ENCODE measurements around the gene UAP1L1.

UAP1L1 gene

DNA sequence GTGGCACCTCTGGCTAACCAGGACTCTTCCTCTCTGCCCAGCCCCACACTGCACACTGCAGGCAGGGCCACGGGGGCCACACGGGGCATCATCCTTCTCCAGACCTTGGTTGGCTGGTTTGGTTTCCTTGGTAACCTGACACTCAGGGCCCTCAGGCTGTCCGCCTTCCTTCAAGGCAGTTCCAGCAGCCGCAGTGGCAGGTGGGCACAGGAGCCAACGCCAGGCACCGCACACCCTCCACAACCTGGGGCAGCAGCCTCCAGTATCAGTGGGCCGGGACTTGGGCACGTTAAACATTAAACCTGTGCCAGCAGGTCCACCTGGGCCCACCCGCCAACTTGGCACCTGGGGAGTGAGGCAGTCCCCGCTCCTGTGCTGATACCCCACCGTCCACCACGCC is 33.3 kb upstream of the UAP1L1 start:
- no peaks in the 10 kb centered on the region for H3K9me3 ChIP-seq (ENCODE audit: control insufficient read depth in 1 of 2, low read length in 2 of 2)
- peaks cover 0 to 24% of the 10 kb centered on the region in 2 donors for H3K36me3 ChIP-seq (ENCODE audit: control insufficient read depth in 1 of 2, insufficient read depth in 2 of 2, low read length in 2 of 2)
- H3K4me3 ChIP-seq (ENCODE audit: low read depth in 1 of 2, low read length in 2 of 2): peak overlapping the region in 1 of 2 donors; percentile 78
- peaks cover 7% of the 10 kb centered on the region for H3K27me3 ChIP-seq (ENCODE audit: low read depth, low read length)
- H3K27ac ChIP-seq (ENCODE audit: low read length): no peak overlapping the region
- H3K4me1 ChIP-seq (ENCODE audit: control insufficient read depth in 1 of 2, insufficient read depth in 2 of 2, low read length in 2 of 2): peaks cover 4 to 28% of the 10 kb centered on the region in 2 donors

DNA sequence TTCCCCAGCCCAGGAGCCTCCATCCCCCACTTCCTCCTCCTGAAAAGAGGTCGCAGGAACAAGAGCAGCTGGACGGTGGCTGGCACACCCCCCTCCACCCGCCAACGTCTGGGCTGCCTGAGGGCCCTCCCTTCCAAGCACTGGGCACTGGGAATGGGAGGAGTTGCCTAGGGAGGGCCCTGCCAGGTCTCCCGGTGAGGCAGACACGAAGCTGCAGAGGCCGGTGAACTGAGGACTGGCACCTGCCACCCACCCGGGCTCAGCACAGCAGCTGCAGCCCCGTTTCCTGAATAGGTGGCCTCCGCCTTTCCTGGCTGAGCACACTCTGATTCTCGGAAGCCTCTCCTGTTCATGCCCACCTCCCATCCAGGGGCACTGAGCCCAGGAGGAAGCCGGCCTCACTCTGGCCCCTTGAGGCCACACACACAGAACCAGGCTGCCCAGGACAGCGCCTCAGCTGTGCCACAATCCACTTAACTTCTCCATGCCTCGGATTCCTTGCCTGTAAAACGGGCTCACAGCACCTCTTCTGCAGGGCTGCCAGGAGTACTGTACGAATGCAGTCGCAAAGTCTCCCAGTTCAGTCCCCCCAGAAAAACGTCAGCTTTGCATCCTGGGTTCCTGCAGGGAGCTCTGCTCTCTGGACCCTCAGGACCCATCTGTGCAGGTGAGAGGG is 32.7 kb upstream of the UAP1L1 start:
- peak overlapping the region; percentile 61 to 78 for H3K4me3 ChIP-seq (ENCODE audit: low read depth in 1 of 2, low read length in 2 of 2)
- peaks cover 12% of the 10 kb centered on the region for H3K27me3 ChIP-seq (ENCODE audit: low read depth, low read length)
- H3K27ac ChIP-seq (ENCODE audit: low read length): no peak overlapping the region
- H3K4me1 ChIP-seq (ENCODE audit: control insufficient read depth in 1 of 2, insufficient read depth in 2 of 2, low read length in 2 of 2): peaks cover 4 to 33% of the 10 kb centered on the region in 2 donors
- H3K36me3 ChIP-seq (ENCODE audit: control insufficient read depth in 1 of 2, insufficient read depth in 2 of 2, low read length in 2 of 2): peaks cover 0 to 18% of the 10 kb centered on the region in 2 donors
- no peaks in the 10 kb centered on the region for H3K9me3 ChIP-seq (ENCODE audit: control insufficient read depth in 1 of 2, low read length in 2 of 2)

DNA sequence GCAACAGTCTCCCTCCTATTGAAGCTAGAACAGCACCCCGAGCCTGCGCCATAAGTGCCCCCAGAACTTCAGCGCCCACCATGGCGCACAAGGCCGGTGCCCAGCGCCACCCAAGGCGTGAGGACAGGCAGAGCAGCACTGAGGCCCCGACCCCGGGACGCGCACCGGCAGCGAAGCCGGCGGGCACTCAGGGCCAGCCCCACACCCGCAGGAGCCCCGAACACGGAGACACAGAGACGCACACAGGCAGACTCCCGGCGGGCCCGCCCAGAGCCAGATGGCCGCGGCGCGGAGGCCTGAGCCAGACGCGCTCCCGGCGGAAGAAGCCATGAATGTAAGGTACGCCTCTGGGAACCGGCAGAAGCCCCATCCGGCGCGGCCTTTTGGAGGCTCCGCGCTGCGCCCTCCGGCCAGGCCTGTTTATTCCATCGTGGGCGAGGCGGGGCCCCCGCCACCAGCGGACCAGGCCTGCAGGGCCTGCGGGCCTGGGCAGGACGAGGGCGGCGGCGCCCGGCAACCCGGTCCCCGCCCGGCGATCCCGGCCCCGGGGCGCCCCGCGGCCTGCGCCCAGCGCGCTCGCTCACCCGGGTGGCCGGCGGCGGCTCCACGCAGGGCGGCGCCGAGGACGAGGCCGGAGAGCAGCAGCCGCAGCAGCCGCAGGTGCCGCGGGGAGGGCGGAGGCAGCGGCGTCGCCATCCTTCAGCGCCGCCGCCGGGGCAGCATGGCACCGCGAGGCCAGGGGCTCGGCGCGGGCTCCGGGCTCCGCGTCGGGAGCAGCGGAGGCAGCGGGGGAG is 31.8 kb upstream of the UAP1L1 start:
- H3K4me1 ChIP-seq (ENCODE audit: control insufficient read depth in 1 of 2, insufficient read depth in 2 of 2, low read length in 2 of 2): peaks cover 4 to 36% of the 10 kb centered on the region in 2 donors
- H3K4me3 ChIP-seq (ENCODE audit: low read depth in 1 of 2, low read length in 2 of 2): peak overlapping the region; percentile 61 to 78
- H3K27me3 ChIP-seq (ENCODE audit: low read depth, low read length): peaks cover 18% of the 10 kb centered on the region
- no peaks in the 10 kb centered on the region for H3K9me3 ChIP-seq (ENCODE audit: control insufficient read depth in 1 of 2, low read length in 2 of 2)
- peaks cover 0 to 11% of the 10 kb centered on the region in 2 donors for H3K36me3 ChIP-seq (ENCODE audit: control insufficient read depth in 1 of 2, insufficient read depth in 2 of 2, low read length in 2 of 2)
- no peak overlapping the region for H3K27ac ChIP-seq (ENCODE audit: low read length)

DNA sequence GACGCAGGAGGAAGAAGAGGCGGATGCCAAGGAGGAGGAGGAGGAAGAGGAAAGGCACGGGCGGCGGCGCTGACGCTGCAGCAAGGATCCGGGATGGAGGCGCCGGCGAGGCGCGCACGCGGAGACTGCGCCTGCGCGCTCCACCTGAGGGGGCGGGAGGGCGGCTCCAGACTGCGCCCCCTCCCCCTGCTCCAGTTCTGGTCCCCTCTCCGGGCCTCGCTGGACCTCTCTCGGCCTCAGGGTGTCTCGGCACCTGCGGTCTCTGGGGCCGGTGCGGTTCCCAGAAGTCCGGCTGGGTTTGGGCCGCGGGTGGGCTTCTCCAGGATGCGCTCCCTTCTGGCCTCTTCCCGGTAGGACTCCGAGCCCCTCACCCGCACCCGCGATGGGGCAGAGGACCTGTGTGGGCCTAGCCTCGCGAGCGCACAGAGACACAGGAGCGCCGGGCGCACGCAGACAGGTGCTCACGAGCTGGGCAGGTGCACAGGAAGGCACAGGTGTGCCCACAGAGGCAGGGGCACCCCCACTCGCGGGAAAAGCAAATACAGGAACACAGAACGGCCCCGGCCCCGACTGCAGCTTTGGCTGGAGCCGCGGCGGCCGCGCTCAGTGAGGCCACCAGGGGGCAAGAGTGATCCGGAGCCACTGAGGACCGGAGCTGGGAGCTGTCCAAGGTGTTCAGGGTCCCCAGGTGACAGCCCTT is 31.1 kb upstream of the UAP1L1 start, which contains the start of gene NPDC1:
NPDC1 (minus strand) TSS at position 90 of the 700 bp plus-strand sequence. CDS start 188 bp downstream, outside the sequence.
- Histone ChIP-seq H3K4me1 (ENCODE audit: control insufficient read depth in 1 of 2, insufficient read depth in 2 of 2, low read length in 2 of 2) (peaks cover 4 to 36% of the 10 kb centered on the region in 2 donors), H3K36me3 (ENCODE audit: control insufficient read depth in 1 of 2, insufficient read depth in 2 of 2, low read length in 2 of 2) (peaks cover 0 to 4% of the 10 kb centered on the region in 2 donors), H3K9me3 (ENCODE audit: control insufficient read depth in 1 of 2, low read length in 2 of 2) (no peaks in the 10 kb centered on the region), H3K27me3 (ENCODE audit: low read depth, low read length) (peaks cover 18% of the 10 kb centered on the region), H3K27ac (ENCODE audit: low read length) (no peak within 1 kb of the TSS), H3K4me3 (ENCODE audit: low read depth in 1 of 2, low read length in 2 of 2) (peak within 1 kb of the TSS; percentile 61 to 78)

DNA sequence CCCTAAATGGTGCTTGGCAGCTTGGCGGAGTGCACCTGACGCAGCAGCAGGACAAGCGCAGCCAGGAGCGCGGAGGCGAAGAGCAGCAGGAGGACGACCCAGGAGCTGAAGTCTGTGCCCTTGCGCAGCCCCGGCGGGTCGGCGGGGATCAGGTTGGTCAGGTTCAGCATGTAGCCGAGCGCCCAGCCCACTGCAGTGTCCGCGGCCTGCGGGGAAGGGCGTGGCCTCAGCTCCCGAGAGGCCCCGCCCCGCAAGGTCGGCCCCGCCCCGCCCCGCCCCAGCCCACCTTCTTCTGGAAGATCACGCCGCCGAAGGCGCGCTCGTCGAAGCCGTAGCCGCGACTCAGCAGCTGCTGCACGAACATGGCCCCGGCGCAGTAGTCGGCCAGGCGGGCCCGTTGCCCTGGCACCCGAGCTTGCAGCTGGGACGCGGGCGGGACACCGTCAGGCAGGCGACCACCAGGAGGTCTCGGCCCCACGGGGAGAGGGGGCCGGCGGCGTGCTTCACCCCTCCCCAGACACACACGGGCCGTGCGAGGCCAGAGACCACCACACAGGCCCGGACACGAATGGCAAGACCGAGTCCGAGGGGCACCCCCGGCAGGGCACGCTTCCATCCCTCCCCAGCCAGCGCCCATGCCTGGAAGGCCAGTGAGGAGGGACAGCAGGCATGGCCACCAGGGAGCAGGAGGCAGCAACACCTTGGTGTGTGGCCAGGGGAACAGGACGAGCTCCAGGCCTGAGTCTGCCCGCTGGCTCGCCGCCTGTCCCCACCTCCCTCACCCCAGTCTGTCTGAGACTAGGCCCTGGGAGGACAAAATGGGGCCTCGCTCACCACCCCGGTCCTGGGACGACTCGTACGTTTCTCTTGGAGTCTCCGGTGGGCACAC is 28.4 kb upstream of the UAP1L1 start:
- H3K9me3 ChIP-seq (ENCODE audit: control insufficient read depth in 1 of 2, low read length in 2 of 2): no peaks in the 10 kb centered on the region
- H3K4me1 ChIP-seq (ENCODE audit: control insufficient read depth in 1 of 2, insufficient read depth in 2 of 2, low read length in 2 of 2): peaks cover 4 to 41% of the 10 kb centered on the region in 2 donors
- no peak overlapping the region for H3K27ac ChIP-seq (ENCODE audit: low read length)
- no peaks in the 10 kb centered on the region for H3K36me3 ChIP-seq (ENCODE audit: control insufficient read depth in 1 of 2, insufficient read depth in 2 of 2, low read length in 2 of 2)
- H3K27me3 ChIP-seq (ENCODE audit: low read depth, low read length): peaks cover 29% of the 10 kb centered on the region
- H3K4me3 ChIP-seq (ENCODE audit: low read depth in 1 of 2, low read length in 2 of 2): no peak overlapping the region

DNA sequence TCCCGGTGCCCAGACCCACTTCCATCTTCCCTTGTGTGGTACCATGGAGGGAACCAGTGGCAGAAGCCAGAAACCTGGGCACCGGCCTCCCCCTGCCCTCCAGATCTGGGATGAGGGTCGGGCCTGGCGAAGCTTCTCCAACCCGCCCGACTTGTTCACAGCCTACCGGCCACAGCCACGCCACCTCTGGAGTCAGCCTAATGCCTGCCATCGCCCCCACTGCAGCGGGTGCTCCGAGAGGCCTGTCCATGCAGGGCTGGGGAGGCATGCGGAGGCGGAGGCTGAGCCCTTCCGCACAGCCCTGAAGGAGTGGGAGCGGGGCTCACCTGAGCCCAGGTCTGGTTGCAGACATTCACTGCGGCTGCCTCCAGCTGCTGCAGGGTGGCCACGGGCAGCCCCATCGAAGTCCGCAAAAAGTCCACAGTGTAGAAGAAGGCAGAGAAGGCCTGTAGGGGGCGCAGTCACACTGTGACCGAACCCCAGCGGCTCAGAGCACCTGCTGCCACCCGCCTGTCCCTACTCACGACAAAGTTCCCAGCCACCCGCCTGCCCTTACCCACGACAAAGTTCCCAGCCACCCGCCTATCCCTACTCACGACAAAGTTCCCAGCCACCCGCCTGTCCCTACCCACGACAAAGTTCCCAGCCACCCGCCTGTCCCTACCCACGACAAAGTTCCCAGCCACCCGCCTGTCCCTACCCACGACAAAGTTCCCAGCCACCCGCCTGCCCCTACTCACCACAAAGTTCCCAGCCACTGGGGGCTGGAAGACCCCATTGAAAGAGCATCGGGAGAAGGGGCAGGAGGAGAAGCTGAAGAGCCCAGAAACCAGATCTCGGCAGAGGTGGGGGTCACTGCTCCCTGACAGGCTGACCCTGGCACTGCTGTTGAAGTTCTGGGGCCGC is 27.5 kb upstream of the UAP1L1 start:
- no peak overlapping the region for H3K27ac ChIP-seq (ENCODE audit: low read length)
- H3K4me3 ChIP-seq (ENCODE audit: low read depth in 1 of 2, low read length in 2 of 2): no peak overlapping the region
- no peaks in the 10 kb centered on the region for H3K36me3 ChIP-seq (ENCODE audit: control insufficient read depth in 1 of 2, insufficient read depth in 2 of 2, low read length in 2 of 2)
- H3K4me1 ChIP-seq (ENCODE audit: control insufficient read depth in 1 of 2, insufficient read depth in 2 of 2, low read length in 2 of 2): peaks cover 3 to 41% of the 10 kb centered on the region in 2 donors
- H3K9me3 ChIP-seq (ENCODE audit: control insufficient read depth in 1 of 2, low read length in 2 of 2): no peaks in the 10 kb centered on the region
- H3K27me3 ChIP-seq (ENCODE audit: low read depth, low read length): peaks cover 26% of the 10 kb centered on the region

DNA sequence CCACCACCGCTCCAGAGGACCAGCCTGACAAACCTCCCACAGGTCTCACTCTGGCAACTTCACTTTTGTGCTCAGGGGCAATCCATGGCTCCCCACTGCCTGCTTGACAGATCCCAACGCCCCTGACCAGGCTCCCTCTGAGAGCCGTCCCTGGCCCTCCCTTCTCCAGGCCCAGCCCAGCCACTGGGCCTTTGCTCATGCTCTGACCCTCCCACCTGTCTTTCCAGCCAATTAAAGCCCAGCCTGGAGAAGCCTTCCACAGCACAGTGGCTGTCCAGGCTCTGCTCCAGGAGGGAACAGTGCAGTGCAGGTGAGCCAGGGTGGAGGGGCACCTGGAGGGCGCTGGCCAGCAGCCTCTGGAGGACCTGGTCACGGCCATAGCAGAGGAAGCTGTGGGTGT is 26.7 kb upstream of the UAP1L1 start:
- Histone ChIP-seq H3K9me3 (ENCODE audit: control insufficient read depth in 1 of 2, low read length in 2 of 2) (no peaks in the 10 kb centered on the region), H3K4me1 (ENCODE audit: control insufficient read depth in 1 of 2, insufficient read depth in 2 of 2, low read length in 2 of 2) (peaks cover 3 to 43% of the 10 kb centered on the region in 2 donors), H3K4me3 (ENCODE audit: low read depth in 1 of 2, low read length in 2 of 2) (no peak overlapping the region), H3K27ac (ENCODE audit: low read length) (no peak overlapping the region), H3K36me3 (ENCODE audit: control insufficient read depth in 1 of 2, insufficient read depth in 2 of 2, low read length in 2 of 2) (no peaks in the 10 kb centered on the region), H3K27me3 (ENCODE audit: low read depth, low read length) (peaks cover 22% of the 10 kb centered on the region)

DNA sequence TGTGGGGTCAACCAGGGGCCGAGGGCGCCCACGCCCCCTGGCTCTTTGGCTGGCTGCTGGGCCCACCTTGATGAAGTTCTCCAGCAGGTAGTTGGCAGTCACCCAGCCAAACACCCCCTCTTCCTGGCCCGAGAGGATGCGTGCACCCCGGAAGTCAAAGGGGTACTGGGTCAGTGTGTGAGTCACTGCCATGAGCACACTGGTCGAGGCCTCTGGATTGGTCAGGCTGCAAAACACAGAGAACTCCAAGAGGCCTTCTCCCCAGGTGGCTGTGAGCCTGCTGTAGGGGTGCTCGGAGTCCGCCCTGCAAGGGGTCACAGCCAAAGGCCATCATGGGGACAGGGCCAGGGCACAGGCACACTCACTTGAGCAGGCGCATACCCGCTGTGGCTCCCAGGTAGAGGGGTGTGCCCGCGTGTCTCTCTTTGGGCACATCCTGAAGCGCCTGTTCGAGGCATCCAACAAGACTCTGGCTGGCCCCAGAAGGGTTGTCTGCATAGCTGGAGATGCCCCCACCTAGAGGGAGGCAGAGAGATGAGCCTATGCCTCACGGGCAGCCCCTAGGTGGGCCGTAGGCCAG is 26.1 kb upstream of the UAP1L1 start:
- Histone ChIP-seq H3K4me1 (ENCODE audit: control insufficient read depth in 1 of 2, insufficient read depth in 2 of 2, low read length in 2 of 2) (peaks cover 5 to 46% of the 10 kb centered on the region in 2 donors), H3K36me3 (ENCODE audit: control insufficient read depth in 1 of 2, insufficient read depth in 2 of 2, low read length in 2 of 2) (no peaks in the 10 kb centered on the region), H3K4me3 (ENCODE audit: low read depth in 1 of 2, low read length in 2 of 2) (no peak overlapping the region), H3K9me3 (ENCODE audit: control insufficient read depth in 1 of 2, low read length in 2 of 2) (no peaks in the 10 kb centered on the region), H3K27me3 (ENCODE audit: low read depth, low read length) (peaks cover 22% of the 10 kb centered on the region), H3K27ac (ENCODE audit: low read length) (no peak overlapping the region)

DNA sequence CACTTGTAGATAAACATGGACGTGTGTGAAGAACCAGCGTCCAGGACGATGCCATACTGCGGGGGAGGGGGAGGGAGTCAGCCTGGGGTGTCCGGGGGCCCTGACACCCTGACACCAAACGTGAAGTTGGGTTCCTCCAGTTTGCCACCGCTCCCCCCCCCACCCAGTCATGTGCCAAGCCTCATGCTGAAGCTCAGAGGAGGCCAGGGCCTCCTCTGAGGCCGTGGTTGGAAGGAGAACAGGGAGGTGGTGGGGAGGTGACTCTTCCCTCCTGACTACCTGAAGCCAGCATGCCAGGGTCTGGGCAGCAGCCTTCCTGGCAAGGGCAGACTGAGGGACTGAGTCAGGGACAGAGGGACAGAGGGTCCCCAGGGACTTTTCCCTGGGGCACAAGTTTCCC is 25.0 kb upstream of the UAP1L1 start:
- Histone ChIP-seq H3K36me3 (ENCODE audit: control insufficient read depth in 1 of 2, insufficient read depth in 2 of 2, low read length in 2 of 2) (no peaks in the 10 kb centered on the region), H3K4me1 (ENCODE audit: control insufficient read depth in 1 of 2, insufficient read depth in 2 of 2, low read length in 2 of 2) (peaks cover 5 to 44% of the 10 kb centered on the region in 2 donors), H3K27ac (ENCODE audit: low read length) (no peak overlapping the region), H3K27me3 (ENCODE audit: low read depth, low read length) (peaks cover 22% of the 10 kb centered on the region), H3K4me3 (ENCODE audit: low read depth in 1 of 2, low read length in 2 of 2) (no peak overlapping the region), H3K9me3 (ENCODE audit: control insufficient read depth in 1 of 2, low read length in 2 of 2) (no peaks in the 10 kb centered on the region)
